CD4-positive, alpha-beta T cell treated with Interleukin-4 for 4 hours (primary cell): ENCODE results near the gene DSG4.

Experiments used
- DNase-seq: peaks from one replicate; pipeline ENCODE4 v3.0.0-alpha.2; 2020

Gene DSG4

GRCh38 chr18:31409276-31409675 is 32.7 kb downstream of the DSG4 start:
- no peak for DNase-seq

DNA sequence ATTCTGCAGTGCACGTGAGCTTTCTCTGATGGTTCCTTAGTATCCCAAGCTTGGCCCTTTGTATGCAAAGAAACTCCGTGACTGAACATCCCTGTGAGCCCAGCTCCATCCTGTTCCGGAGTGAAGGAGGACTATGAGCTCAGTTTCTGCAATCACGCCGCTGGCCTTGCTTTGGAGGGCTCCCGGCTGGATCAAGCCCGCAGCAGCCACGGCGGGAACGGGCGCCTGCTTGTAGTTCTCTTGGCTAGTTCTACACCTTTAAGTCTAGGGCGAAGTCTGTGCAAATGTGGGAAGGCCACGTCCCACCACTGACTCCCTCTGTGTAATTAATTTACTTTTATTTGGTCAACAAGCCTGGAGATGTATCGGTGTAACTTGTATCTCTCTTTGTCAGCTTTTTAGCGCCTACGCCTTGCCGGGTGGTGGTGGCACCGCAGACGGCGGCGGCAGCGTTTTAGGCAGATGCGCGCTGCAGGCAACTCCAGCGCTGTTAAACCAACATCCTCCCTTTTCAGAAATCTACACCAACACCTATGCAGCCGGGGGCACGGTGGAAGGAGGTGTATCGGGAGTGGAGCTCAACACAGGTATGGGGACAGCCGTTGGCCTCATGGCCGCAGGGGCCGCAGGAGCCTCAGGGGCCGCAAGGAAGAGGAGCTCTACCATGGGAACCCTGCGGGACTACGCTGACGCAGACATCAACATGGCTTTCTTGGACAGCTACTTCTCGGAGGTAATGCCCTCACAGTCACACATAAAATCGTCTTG is 34.3 kb downstream of the DSG4 start:
- no peak for DNase-seq

DNA sequence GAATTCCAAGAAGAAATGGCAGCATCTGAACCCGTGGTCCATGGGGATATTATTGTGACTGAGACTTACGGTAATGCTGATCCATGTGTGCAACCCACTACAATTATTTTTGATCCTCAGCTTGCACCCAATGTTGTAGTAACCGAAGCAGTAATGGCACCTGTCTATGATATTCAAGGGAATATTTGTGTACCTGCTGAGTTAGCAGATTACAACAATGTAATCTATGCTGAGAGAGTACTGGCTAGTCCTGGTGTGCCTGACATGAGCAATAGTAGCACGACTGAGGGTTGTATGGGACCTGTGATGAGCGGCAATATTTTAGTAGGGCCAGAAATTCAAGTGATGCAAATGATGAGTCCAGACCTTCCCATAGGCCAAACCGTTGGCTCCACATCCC is 36.6 kb downstream of the DSG4 start:
- DNase-seq = no peak

GRCh38 chr18:31417850-31418249 is 41.3 kb downstream of the DSG4 start:
- no peak for DNase-seq

DNA sequence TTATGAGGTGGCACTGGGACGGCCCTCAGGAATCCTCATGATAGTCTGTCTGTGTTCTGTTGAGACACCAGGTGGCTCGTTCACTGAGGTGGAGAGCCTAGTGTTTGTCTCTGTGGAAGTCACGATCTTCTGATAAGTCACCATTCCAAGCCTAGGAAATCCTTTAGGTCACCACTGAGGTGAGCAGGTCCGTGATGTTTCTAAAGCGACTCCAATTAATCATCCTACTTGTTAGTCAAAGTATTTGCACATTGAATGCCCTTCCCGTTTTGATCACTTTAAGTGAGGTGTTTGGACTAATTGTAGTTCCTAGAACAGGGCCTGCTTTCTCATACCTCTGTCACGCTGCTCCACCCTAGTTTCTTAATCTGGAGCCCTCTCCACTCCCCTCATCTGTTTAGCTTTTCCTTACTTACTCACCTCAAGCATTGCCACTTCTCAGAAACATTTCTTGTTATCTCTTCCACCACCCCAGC is 42.9 kb downstream of the DSG4 start:
- no peak for DNase-seq

DNA sequence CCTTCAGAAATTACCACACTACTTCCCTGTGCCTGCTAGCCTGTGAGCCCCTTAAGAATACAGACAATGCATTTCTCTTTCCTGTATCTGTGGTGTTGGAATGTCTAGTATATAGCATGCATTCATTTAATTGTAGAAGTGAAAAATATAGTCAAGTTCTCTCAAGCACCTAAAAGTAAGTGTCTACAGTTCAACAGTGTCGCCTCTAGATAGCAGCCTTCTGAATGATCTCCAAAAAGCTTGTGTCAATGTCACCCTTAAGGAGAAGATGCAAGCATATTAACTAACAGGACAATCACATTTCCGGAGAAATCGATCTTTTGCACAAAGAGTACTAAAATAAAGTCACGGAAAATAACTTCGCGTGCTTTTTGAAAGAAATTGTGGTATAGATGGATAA is 43.5 kb downstream of the DSG4 start:
- DNase-seq = no peak

- no peak for DNase-seq
Measured at GRCh38 chr18:31420524-31420923, 43.9 kb downstream of the DSG4 start.

DNA sequence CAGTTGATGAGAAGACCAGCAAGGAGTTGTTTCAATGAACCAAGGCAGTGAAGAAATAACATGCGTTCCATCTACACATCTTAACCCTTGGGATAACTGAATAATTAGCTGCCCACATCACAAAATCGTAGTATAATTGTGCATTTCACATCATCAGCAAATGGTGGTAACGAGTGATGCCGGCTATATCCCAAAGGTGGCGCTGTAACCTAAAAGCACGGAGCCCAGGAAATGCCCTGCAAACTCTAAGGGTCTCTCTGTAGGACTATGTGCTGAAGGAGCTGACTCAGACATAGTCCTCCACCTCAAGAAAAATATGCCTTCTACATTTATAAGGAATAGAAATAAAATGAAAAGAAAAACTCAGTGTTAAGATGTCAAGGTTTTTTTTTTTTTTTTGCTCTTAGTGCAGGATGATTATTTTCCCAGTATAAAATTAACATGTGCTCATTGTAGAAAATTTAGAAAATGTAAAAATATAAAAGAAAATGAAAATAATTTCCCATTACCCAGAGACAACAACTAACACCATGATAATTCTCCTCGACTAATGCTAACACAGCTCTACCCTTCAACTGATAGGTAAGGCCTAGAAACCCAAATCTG is 47.9 kb downstream of the DSG4 start:
- DNase-seq = no peak

DNA sequence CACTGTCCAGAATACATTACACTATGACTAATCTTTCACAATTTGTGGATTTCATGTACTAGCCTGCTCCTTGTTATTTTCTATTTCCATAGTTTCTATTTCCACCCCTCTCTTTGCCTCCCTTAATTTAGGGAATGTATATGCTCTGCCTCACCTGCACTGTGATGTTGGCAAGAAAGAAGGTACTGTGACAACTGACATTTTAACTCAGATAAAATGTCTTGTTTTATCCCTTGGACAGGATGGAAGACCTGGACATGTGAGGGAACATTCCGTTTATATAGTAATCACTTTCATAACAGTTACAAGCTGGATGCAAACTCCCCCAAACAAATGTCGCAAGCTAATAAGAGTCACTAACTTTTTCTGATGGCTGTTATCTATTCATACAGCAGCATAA is 49.4 kb downstream of the DSG4 start:
- no peak for DNase-seq

DNA sequence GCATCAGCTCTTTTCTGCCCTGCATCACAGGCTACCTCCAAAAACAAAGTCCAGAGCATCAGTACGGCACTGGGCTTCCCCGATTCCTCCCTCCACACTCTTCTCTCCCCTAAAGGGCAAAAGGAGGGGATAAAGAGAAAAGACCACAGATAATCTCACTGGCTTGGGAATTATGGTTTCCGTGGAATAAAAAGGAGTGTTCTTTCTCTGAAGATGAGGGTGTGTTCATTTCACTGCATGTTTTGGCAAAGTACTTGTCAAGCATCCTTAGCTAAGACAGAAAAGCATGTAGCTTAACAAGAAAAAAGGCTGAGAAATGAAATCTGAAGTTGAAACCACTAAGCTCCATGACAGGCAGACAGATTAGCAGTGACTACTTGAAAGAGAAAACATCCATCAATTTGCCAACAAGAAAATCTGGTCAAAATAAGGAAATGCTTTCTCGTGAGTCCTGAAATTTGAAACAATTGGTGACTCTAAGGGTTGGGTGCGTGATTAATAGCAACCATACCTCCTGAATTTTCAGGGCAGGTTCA is 50.4 kb downstream of the DSG4 start:
- DNase-seq = no peak

GRCh38 chr18:31428211-31428610 is 51.6 kb downstream of the DSG4 start:
- no peak for DNase-seq

DNA sequence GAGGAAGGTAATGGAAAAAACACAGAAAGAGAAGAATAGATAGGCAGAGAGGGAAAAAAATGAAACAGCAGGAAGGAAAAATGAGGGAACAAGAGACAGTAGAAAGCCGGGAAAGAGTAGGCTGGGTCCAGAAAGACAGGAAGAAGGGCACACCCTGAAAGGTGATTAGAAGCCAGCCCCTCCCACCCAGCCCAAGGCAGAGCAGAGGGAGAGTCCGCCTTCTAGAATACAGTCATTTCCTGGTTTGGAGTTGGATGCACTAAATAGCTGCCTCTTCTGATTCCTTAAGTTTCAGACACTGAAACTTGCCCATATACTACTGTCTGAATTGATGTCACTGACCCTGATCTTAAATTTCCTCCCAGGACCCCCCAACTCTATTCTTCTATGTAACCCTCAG is 53.0 kb downstream of the DSG4 start:
- DNase-seq = no peak

DNA sequence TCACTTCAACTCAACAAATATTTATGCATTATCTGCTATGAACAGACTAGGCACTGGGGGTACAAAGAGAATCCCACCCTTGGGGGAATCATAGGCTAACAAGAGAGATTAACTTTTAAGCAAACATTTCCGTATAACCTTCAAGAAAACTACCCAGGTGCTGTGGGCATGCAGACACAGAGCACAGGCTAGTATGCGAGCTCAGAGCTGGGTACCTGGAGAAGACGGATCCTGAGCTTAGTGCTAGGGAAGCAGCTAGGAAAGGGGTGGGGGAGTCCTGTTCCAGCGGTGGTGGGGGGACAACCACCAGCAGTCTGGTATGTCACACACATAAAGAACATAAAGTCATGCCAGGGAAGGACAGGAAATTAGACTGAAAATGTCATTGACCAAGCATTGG is 53.5 kb downstream of the DSG4 start:
- DNase-seq = no peak

DNA sequence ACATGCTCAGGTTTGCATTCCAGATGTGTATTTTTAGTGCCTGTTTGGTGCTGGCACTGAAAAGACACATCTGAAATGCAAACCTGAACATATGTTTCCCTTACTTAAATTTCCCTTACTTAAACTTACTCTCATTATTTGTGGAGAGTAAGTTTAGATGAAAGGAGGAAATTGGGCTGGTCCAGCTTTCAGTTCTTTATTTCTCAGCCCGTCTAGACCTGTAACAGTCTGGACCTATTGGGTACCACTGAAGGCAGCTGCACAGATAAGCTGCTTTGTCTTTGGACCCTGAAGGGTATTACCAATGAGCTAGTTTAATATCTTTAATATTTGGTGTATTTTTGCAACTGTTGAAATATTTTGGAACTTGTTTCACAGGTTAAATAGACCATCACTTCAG is 54.0 kb downstream of the DSG4 start:
- no peak for DNase-seq

DNA sequence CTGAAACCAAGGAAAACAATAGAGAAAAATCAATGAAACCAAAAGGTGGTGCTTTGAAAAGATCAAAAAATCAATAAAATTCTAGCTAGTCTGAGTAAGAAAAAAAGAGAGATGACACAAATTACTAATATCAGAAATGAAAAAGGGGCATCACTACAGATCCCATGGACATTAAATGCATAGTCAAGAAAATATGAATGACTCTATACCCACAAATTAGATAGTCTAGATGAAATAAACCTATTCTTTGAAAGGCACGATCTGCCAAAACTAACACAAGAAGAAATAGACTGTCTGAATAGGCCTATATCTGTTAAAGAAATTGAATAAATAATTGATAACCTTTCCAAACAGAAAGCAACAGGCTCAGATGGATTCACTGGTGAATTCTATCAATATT is 55.7 kb downstream of the DSG4 start:
- DNase-seq = no peak

GRCh38 chr18:31436825-31437224 is 60.2 kb downstream of the DSG4 start:
- DNase-seq = no peak

- DNase-seq = no peak
Measured at GRCh38 chr18:31438402-31438801, 61.8 kb downstream of the DSG4 start.

DNA sequence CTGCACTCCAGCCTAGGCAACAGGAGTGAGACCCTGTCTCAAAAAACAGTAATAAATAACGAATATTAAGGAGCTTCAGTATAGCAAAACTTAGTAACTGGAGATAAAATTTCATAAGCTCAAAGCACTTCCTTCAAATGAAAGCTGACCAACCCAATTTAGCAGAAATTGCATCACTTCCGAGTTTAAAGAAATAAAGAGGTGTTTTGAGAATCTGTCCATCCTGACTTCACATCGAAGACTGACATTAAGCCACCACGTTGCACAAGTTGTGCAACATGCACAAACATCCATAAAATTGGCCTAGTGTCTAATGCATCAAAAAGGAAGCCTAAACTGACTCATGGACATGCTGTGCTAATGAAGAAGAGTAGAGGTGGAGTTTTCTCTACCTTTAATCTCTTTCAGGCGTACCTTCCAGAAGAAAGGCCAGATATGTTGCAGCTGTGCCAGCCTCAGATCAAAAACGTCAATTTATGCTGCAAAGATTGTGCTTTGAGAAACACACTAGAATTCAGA is 63.3 kb downstream of the DSG4 start:
- DNase-seq = no peak

DNA sequence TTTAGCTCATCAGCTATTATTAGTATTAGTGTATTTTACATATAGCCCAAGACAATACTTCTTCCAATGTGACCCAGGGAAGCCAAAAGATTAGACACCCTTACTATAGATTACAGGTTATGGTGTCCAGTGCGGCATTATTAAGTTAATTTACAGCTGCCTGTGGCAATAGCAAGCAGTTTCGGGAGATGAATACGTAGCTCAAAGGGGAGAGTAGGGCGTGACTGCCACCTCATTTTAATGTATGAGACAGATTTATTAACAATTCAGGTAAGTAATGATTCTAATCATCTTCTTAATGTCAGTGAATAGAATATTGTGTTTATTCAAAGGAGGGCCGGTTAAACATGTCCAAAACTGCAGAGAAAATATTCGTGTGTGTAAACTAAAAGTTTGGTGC is 64.2 kb downstream of the DSG4 start:
- DNase-seq = no peak

DNA sequence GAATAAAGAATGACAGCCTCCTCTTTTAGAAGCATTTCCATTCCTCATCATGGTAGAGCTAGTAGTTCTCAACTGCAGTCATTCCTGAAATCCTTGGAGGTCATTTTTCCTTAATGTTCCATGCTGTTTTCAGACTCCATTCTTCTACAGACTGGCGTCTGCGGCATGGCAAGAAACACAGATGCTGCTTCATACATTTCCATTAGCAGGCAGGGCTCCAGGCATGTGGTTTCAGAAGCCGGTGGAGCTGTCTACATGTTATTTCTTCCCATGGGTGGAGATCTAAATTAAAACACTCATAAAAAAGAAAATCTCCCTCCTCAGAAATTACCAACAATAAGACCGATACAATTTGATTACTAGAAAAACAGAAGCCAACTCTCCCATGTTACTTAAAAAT is 64.9 kb downstream of the DSG4 start:
- DNase-seq = no peak

DNA sequence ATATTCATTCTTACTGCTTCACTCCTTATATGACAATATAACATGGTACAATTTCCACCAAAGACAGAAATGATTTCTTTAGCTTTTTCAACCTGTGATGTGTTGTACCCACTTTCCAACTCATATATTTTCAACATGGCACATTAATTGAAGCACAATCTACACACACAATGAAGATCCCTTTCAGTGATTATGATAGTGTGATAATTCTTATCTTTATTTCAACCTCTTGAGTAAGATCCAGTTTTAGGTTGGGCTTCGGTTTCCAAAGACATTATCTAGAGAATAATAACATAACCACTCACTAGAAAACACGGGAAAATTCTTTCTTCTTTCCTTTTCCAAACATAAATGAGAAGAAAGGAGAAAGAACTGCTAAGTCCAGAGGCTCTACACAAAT is 67.6 kb downstream of the DSG4 start:
- no peak for DNase-seq

- DNase-seq = no peak
Measured at GRCh38 chr18:31445908-31446307, 69.3 kb downstream of the DSG4 start.

GRCh38 chr18:31446854-31447253 is 70.3 kb downstream of the DSG4 start:
- no peak for DNase-seq

DNA sequence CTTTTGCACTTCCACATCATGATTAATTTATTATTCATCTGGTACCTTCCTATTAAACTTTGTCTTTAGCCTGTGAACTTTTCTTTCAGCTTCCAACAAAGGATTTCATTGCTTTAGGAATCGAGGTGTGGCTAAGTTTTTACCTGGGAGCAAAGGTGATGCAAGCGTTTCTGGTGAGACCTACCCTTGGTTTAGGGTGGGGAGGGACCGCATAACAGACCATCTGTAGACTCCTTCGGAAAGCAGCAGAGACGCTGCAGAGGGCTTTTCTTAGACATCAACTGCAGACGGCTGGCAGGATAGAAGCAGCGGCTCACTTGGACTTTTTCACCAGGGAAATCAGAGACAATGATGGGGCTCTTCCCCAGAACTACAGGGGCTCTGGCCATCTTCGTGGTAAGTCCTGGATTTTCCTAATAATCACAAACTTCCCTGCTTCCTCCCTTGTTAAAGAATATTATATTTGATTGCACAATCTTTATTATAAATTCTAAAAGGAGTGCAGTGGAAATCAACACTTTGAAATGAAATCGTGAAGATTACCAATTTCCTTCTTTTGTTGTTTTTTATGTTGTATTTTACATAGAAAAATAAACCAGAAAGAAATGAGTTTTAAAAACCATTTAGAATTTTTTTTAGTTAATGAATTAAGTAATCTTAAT is 71.1 kb downstream of the DSG4 start, which contains the start of gene DSG3:
TSS of gene DSG3 (plus strand) at position 212 of the 662 bp plus-strand sequence. CDS start at position 349, 137 bp downstream.
- DNase-seq = no peak
